Activated T-helper 1 cell treated with anti-CD3 and anti-CD28 coated beads, Interleukin-2, amount 50 U/mL, for 16 hours (primary cell): ENCODE results near the gene STXBP6.

Source experiments
- DNase-seq, 2 donors: peaks; one replicate each; pipeline ENCODE4 v3.0.0-alpha.2; 2020; ENCODE audit warnings: low read depth in 1 of 2, low spot score in 1 of 2

STXBP6 gene

DNA sequence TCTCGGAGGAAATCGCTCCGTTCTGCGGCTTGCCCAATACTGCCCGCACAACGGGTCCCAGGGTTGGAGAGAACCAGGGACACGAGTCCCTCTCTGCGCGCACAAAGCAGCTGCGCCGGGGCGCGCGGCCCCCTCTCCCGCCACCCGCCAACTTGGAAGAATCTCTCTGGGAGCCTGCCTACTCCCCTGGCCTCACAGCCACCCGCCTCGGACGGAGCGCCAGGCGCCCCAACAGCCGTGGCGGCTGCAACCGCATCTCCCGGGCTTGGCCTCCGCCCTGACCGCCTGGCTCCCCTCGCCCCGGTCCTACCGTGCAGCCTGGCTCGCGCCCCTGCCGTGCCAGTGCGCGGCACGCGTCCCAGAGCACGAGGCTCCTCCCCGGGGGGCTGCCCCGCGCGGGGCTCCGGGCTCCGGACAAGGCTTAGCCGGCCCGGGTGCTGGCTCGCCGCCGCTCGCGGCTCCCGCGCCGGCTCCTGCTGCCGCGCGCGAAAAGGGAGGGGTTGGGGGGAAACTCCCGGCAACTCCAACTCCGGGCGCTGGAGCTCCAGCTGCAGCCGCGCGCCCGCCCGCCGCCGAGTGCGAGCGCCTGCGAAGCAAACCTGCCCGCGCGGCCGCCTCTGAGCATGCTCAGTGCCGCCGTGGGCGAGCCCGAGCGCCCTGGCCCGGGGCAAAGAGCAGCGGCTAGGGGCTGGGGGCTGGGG is at the start of gene STXBP6:
Gene STXBP6, minus strand, starts transcription at position 580 of the 701 bp plus-strand sequence. CDS start 75,329 bp downstream, outside the sequence.
- no peak for DNase-seq

DNA sequence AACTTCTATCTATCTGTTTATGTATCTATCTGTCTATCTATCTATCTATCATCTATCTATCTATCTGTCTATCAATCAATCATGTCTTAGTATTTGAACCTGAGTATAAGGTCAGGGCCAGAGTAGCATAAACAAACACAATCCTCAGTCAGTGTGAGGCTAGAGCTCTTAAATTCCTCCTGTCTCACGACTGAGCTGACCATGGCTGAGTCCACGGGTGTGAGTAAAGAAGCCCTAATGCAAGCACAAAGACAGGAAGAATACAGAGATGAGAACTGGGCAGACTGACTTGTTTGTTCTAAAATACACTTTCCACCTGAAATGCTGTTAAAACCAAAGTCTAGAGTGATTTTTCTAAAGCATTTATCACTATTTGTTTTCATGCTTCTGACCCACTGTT is 47.2 kb upstream of the STXBP6 start:
- DNase-seq: no peak

DNA sequence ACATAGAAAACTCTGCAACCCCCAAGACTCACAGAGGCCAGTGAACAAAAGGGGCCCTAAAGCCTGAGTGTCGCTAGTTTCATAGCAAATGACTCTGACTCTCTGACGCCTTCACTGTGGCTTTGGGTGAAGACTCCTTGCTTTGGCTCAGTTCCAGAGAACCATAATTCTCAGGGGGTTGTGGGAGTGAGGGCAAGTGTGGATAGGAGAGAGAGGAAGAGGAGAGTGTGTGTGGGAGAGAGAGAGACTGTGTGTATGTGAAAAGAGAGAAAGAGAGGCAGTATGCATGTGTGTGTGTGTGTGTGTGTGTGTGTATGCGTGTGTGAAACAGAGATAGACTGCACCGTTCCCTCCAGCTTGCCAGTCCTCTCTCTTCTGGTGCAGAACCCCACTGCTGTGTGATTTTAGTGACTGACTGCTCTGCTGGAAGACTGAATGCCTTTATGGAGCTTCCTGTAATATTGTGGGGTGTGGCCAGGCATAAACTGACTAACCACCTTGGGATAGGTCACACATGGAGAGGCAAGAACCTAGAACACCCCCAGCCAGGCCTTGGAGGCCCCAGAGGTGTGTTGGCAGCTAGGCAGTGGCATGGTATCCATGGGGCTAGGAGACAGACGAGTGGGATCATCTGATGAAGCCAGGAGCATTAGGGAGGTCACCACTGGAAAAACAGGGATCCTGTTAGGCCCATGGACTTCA is 45.9 kb upstream of the STXBP6 start:
- DNase-seq: no peak

DNA sequence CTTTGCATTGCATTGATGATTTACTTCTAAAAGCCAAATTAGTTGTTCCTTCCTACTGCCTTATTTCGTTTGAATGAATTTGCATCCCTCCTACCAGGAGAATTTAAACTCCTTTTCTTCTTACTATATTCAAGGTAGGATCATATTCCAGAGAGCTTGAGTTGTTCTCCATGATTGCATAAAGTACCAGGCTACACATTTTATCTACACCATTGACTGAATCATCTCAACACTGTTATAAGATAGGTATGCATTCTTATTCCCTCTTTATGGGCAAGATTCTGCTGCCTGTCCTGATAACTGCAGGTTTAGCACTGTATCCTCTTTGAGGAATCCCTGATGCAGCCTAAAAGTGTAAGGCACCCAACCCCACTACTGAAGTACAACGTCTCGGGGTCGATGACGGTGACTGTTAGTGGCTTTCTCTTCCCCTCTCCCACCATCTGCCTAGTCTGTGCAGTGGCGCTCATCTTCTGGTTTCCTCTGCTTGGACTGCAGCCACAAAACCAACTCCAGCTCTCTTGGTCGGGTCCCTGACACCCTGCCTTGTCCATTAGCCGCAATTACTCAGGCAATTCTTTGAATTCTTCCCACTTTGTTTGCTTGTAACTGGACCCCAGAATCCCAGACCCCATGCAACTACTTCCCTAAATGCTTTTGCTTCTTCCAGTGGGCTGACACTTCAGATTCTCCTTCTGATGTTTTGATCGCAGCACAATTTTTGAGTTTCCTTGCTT is 44.4 kb upstream of the STXBP6 start:
- DNase-seq: no peak

DNA sequence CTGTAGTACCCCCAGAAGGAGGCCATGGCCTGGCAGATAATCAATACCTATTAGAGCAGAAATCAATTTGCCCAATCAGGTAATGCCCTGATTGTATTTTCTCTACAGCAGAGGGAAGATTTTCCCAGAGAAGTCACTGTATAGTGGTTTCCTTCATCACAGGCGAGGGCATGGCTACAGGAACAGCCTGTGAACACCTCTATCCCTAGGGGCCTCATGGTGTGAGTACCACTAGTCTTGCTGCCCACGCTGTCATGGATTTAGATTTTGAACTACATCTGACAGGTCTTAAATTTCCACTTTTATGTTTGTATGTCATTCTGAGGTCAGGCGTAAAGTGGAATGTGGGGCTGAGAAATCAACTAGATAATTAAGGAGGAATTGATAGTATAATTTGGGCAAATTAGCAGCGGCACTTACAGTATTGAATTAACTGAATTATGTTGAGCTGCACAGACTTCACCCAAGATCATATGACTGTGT is 42.4 kb upstream of the STXBP6 start:
- no peak for DNase-seq

DNA sequence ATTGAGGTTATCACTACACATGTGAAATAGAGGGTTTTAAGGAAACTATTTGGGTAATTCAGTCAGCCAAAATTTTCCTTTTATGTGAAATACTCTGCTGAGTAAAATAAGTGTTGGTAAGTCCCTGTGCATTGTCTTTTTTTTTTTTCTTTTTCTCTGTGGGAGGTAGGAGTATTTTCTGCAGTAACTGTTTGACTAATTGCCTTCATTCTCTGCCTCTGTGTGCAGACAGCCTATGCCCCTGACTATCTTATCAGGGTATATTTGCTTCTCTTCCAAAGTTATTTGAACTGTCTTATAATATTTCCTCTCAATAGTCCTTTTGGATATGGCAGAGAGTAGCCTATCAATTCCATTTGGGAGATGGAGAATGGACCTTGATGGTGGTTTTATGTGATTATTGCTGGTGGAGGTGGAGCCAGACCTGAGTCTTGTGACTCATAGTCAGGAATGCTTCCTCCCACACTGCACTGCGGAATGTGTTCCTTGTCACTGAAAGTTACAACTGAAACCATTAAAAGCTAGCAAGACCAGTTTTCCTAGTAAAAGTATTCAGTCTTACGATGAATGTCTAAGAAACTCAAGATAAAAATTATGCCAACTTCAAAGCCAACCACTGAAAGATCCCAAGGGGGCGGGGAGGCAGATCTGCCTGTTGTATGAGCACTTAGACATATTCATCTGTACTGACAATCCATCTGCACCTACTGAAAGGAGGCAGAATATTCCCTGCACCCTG is 40.9 kb upstream of the STXBP6 start:
- no peak for DNase-seq

DNA sequence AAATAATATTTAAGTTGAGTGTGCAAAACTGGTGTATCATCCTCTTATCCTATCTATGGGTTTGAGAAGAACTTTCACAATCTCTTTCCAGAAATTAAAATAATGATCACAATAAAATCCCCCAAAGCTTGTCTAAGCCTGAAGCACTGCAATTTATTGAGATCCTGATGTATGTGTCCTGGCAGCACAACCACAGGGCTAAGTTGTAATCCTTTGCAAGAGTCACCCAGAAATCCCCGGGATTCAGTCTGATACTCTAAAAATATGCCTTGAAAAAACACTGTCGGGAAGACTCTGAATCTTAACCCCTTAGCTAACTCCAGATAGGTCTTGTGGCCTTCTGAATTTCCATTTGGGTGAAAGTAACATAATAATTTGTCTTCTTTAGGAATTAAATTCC is 40.3 kb upstream of the STXBP6 start:
- DNase-seq: no peak

DNA sequence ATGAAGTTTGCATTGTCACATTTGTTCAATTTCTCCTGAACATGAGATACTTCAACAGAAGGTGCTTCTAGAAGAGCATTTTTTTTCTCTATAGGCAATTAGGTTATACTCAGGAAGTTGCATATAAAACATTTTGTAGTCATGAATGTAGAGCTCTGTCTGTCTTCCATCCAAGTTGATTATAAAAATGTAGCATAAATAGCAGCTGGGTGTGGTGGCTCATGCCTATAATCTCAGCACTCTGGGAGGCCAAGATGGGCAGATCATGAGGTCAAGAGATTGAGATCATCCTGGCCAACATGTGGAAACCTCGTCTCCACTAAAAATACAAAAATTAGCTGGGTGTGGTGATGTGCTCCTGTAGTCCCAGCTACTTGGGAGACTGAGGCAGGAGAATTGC is 39.5 kb upstream of the STXBP6 start:
- DNase-seq: no peak

DNA sequence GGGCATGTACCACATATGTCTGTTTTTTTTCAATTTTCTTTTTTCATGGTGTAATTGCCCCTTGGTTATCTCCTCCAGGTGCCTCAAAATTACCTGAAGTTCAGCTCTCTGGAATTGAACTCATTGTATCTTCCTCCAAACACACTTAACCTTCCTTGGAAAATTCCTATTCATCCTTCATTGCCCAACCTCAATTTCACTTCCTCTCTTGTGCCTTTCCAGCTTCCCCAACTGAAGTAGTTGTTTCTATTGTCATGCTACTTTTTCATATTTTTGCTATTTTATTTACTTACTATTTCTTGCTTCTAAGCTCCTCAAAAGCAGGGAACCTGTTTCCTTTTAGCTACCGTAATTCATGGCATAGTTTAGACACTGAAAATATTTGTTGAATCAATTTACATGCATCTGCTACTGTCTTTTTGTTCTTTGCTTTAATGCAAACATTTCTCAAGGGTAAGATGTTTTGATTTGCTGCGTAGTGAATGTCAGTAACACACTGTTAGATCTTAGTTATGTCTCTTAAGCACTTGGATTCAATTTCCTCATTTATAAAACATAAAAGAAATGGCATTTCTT is 37.0 kb upstream of the STXBP6 start:
- no peak for DNase-seq

DNA sequence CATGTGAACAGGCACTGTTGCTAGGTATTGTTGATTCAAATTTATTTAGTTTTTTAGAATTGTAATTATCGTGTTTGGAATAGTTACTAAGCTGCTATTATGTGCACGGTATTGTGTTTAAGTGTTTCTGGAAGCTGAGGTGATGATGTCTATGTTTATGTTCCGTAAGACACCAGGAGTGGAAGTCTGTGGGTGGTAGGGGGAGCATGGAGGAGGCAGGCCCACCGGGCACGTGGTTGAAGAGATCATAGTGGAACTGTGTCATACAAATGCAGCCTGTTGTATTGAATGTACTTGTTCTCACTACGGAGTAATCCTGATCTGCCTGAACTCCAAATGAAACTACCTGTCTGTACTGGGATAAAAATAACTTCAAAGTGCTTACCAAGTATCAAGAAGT is 36.1 kb upstream of the STXBP6 start:
- DNase-seq: no peak

DNA sequence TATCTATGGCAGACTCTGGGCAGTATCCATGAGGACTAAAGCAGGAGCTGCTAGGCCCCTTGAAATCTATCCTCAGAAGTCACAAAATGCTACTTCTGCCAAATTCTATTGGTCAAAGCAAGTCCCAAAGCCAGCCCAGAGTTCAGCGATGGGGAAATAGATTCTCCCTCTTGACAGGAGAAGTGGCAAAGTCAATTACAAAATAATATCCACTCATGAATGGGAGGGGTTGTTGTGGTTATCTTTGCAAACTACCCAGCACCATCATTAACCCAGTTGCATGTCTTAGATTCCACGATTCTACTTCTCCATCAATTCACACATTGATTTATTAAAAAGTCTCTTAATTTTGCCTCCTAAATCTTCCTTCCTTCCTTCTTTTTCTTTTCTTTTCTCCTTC is 30.7 kb upstream of the STXBP6 start:
- no peak for DNase-seq

DNA sequence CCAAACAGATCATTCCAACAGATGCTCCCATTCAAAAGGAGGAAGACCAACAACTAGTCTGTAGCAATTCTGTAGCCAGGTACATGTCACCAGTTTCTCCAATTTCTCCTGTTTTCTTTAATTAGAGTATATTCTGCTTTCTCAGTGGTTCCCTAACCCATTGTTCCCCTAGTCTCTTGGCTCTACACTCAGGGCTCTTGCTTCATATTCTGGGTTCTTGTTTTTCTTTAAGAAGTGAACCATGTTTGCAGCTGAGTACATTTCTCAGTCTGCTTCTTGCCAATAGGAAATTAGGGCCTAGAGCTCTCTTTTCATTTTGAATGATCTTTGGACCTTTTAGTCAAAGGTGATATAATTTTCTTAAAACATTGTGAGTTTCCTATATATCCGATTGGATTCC is 29.4 kb upstream of the STXBP6 start:
- DNase-seq: no peak

DNA sequence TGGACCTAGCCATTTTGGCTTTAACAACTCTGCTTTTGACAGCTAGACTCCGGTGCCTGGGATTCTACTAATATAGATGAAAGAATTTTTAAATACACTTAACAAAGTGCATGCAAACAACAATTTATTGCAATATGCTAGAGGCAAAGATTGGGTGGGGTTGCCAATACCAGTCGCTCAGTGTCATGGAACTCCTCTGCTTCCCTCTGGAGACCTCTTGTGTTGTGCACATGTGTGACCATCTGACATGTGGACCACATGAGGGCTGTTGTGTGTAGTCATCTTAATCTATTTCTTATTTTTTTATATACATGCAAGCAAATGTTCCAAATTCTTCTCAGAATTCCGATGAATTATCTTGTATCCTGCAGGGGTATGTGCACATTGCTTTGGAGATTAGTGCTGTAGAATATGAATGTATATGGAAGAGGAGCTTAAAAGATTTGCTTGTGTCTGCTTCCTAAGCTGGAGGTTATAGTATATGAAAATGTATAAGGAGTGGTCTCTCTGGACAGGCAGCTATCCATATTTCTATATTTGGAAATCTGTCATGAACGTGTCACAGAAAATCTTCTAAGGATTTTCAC is 24.2 kb upstream of the STXBP6 start:
- no peak for DNase-seq

DNA sequence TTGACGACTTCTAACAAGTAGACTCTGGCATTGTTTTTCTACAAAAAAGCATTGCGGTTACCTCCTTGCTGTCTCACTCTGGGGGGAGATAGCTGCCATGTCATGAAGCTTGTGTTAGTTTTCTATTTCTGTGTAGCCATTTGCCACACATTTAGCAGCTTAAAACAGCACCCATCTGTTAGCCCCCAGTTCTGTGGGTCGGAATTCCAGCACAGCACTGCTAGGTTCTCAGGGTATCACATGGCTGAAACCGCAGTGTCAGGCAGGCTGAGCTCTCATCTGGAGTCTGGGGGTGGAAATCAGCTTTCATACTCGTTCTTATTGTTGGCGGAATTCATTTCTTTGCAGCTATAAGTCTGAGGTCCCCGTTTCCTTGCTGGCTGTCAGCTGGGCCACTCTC is 19.9 kb upstream of the STXBP6 start:
- no peak for DNase-seq

DNA sequence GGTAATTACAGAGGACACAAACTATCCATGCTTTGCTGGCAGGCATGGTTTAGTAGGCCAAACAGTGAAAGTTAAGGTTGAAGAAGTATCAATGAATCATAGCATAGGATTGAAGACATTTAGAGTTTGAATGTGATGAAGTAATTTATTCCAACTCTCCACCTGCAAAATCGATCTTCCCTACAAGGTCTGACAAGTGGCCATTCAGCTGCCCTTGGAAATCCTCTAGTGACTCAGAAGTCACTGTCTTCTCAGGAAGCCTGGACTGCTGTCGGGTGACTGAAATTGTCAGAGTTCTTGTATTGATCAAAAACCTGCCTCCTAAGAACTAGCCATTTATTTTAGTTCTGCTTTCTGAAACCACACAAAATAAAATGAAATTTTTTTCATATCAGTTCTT is 17.7 kb upstream of the STXBP6 start:
- DNase-seq: no peak

DNA sequence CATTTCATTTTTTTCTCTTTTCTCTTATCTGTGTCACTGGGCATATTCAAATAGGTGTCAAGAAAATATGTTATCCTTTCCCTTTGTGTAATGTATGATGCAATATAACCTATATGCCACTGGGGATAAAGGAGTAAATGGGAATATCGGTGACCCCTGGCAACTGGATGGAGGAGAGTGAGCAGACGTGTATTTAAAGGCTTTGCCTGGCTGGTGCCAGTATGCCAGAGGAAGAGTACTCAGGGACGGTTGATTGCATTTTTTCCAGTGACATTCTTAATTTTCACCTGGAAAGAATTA is 12.0 kb upstream of the STXBP6 start:
- DNase-seq: no peak

DNA sequence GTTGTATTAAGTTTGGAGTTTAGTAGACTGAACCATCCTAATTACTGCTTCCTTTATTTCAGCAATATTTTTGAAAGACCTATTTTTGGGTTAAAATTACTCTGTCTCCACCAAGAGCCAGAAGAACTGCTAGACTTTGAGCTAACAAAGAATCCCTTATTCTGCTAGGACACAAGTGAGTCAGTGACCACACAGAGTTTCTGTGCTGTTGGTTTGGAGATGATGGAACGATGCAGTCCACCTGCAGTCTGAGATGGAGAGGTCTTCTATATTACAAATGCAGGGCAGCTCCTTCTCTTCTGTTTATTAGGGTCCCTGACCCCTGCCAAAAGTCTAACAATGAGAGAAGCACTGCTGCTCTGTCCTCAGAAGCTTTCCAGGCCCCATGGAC is 6.7 kb upstream of the STXBP6 start:
- no peak for DNase-seq

DNA sequence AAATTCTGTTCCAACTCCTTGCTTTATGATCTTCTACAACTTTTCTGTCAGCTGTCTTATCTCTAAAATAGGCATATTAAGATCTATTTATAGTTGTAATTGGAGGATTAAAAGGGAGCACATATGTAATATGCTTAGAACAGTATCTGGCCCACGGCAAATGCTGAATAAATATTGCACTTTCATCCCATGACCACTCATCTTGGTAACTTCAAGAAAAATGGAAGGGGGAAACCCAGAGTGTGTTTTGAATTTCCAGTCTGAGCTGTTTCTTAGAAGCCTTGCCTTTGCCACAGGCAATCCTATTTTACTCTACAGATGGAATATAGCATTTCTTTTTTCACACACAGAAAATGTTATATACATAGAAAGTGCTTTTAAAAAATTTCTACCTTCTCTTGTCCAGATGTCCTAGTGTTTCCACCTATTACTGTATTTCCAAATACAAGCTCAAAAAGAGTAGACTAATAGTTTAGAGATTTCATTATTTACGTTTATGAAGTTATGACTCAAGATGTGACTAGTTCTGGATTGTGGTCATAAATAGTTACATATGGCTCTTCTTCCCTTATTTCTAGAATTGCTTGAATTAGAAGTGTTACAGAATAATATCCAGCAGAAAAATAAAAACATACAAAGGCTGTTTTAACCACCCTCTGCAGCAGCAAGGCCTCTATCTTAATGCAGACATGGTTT is 6.2 kb upstream of the STXBP6 start:
- no peak for DNase-seq

DNA sequence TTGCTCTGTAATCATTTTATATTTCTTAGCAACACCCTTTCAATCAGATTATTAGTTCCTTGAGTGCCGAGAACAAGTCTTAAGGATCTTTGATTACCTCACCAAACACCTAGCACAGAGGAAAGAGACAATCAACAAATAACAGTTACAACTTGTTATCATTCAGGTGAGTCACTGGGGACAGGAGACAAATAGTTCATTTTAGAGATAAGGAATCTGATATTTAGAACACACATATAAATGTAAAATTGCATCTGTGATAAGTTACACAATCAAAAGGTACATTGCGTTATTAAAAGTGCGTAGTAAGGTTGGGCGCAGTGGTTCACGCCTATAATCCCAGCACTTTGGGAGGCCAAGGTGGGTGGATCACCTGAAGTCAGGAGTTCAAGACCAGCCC is 5.1 kb upstream of the STXBP6 start:
- no peak for DNase-seq

DNA sequence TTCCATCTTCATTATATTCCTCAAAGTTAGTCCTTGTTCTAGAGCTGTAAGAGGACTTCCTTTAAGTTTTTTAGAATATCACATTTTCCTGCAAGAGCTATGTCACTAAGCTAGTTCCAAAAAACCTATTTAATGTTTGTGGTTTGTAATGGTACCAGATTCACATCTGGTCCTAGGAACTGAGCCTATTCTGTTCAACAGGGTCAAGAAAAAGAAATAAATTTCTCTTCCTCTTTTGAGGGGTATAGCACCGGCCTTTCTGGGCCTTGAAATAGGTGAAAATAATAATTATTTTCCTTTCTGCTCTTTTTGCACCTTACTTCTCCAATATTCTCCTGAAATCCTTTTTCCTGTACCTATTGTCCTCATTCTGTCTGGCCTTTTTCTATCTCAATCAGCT is 3.6 kb upstream of the STXBP6 start:
- DNase-seq: no peak
